ENCODE measurements around the gene SEMA4A.

SEMA4A gene

DNA sequence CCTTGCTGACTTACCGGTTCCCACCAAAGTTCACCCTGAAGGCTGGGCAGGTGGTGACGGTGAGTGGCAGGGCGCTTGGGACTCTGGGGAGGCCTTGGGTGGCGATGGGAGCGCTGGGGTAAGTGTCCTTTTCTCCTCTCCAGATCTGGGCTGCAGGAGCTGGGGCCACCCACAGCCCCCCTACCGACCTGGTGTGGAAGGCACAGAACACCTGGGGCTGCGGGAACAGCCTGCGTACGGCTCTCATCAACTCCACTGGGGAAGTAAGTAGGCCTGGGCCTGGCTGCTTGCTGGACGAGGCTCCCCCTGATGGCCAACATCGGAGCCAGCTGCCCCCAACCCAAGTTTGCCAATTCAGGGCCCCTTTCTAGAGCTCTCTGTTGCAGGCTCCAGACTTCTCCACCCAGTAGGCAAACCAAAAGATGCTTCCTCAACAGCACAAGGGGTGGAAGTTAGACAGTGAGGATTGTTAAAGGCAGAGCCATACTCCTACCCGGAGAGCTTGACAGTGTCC lies 16.4 kb upstream of the SEMA4A start:
- no peak for DNase-seq

DNA sequence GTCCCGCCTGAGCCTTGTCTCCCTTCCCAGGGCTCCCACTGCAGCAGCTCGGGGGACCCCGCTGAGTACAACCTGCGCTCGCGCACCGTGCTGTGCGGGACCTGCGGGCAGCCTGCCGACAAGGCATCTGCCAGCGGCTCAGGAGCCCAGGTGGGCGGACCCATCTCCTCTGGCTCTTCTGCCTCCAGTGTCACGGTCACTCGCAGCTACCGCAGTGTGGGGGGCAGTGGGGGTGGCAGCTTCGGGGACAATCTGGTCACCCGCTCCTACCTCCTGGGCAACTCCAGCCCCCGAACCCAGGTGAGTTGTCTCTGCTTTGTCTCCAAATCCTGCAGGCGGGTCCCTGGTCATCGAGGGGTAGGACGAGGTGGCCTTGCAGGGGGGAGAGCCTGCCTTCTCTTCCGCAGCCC lies 14.9 kb upstream of the SEMA4A start:
- DNase-seq: no peak

DNA sequence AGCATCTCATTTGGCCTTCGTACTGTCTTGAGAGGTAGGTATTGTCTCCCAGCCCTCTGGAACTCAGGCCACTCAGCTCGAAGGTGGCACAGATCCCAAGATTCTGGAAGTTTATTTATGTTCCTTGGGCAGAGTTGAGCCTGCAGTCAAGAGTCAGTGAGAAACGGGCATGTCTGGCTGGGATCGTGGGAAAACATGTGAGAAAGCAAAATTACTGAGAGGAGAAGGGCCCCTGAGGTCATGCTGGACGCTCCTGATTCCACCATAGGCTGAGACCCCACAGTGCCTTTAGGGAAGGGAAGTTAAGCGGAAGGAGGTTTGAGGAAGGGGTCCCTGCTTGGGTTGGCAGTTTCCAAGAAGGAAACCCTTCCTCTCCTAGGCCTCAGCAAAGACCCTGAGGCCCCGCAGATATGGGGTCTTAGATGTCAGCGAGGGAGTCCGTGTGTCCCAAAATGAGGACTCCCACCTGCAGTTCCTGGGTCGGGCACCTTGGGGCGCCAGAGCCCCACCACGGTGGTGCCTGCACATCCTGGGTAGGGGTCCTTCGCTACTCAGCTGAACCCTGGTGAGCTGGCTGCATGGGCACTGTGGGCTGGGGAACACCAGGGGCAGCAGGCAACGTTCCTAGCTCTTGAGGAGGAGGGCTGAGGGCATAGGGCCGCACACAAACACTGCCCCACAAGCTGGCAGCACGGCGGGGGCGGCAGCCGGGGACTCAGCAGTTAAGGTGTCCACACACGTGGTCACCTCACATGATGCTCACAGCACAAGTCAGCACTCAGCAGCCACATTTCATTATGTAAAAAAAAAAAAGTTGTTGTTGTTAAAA lies 12.3 kb upstream of the SEMA4A start:
- no peak for DNase-seq

DNA sequence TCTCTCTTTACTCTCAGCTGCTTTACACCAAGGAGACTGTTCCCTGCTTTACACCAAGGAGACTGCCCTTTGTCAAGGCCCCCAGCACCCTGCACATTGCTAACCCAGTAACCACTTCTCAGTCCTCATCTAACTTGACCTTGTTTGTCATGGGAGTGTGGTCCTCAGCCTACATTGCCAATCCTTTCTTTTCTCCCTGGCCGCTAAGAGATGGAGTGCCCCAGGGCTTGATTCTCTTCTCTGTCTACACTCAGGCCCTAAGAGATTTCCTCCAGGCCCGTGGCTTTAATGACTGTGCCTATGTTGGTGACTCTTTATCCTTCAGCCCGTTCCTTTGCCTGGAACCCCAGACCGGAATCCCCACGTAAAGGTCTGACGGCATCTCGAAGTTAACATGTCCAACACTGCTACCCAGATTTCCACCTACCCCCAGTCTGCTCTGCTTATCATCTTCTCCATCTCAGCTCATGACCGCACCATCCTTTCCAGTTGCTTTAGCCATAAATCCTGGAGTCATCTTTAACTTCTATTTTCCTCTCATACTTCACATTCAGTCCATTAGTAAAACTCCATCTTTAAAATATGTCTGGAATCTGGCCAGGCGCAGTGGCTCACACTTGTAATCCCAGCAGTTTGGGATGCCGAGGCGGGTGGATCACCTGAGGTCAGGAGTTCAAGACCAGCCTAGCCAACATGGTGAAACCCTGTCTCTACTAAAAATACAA lies 9.5 kb upstream of the SEMA4A start:
- no peak for DNase-seq

DNA sequence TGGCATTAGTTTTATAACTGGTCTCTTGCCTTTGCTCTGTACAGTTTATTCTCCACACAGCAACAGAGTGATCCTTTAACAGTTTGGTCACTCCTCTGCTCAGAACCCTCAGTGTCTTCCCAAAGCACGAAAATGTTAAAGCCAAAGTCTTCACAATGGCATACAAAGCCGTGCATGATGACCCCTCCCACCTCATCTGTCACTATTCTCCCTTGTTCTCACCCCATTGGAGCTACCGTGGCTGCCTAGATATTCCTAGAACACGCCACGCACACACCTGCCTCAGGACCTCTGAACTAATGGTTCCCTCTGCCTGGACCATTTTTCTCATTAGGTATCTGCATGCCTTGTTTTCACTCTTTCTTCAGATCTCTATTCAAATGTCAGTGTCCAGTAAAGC lies 8.6 kb upstream of the SEMA4A start:
- no peak for DNase-seq

DNA sequence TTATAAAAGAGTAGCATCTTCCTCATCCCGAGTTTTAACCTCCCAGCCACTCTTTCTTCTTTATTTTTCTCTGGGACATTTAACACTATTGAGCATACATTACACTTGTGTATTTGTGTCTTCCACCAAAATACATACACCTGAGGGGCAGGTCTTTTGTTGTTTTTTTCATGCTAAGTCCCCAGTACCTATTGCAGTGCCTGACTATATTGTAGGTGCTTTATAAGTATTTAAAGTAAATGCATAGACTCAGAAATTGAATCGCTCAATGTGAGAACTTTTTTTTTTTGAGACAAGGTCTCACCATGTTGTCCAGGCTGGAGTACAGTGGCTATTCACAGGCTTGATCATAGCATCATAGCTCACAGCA lies 7.8 kb upstream of the SEMA4A start:
- no peak for DNase-seq

DNA sequence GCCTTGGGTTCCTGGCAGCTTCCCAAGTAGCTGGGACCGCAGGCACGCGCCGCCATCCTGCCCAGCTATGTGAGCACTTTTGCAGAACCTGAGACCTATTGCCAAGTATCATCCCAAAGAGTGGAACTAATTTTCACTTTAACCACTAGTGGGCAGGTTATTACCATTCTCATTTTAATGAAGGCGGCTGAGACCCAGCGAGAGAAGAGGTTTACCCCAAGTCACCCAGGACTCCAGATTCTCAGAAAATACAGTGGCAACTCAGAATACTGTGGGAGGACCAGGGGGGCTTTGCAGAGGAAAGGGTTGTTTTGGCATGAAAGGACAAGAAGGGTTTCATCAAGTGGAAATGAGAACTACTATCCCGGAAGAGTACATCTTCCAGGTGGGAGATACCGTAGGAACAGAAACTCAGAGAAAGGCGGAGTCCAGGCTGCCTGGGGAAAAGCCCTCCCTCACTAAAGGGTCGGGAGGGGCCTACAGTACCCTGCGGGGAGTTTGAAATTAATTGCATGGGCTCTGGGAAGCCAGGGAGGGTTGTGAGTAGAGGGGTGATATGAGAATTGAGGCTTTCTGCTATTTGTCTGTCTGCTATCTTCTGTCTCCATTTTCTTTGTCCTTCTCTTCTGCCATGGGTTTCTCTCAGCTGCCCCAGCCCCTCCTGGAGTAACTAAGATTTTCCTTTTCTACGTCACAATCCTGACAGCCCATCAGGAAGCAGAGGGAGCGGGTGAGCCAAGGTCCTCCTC lies 7.2 kb upstream of the SEMA4A start:
- peak; percentile 94 to 96 for DNase-seq

DNA sequence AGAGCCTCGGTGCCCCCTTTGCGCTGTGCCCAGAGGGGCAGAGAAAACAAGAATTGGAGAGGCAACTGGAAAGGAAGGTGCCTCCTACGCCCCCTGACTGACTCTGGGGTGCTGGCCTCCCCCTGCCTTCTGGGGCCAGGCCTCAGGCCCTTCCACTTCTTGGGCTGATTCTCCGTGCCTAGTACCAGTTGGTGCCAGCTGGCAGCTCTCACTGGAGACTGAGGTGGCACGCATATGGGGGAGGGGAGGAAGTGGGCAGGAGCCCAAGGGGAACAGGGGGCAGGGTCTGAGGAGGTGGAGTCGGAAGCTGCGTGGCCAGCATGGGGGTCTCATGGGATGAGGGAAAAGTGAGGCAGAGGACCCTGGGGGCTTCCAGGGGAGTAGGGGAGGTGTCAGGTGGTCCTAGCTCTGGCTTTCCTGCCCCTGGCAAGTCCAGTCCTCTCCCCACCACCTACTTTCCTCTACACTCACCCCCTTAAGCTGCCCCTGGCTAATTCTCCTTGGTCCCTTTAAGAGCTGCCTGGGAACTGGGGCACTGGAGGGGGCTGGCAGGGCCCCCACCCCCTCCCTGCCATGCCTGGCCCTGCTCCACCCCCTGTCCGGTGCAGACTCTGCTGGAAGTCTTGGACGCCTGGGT lies 6.5 kb upstream of the SEMA4A start:
- no peak for DNase-seq

DNA sequence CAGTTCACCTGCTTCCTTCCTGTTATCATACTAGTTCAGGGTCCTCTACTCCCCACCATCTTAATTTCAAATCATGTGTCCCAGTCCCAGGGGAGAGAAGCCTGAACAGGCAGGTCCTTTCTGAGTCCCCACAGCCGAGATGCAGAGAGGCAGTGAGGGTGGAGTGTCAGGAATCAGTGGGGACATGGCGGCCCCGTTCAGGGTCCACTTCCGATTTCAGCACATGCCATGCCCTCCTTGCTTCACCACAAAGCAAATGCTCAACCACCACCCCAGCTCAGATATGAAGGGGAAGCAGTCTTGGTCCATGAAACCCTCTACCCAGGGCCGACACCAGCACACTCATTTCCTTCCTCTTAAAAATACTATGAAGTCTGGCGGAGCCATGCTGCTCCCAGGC lies 5.2 kb upstream of the SEMA4A start:
- peak; percentile 94 for DNase-seq

DNA sequence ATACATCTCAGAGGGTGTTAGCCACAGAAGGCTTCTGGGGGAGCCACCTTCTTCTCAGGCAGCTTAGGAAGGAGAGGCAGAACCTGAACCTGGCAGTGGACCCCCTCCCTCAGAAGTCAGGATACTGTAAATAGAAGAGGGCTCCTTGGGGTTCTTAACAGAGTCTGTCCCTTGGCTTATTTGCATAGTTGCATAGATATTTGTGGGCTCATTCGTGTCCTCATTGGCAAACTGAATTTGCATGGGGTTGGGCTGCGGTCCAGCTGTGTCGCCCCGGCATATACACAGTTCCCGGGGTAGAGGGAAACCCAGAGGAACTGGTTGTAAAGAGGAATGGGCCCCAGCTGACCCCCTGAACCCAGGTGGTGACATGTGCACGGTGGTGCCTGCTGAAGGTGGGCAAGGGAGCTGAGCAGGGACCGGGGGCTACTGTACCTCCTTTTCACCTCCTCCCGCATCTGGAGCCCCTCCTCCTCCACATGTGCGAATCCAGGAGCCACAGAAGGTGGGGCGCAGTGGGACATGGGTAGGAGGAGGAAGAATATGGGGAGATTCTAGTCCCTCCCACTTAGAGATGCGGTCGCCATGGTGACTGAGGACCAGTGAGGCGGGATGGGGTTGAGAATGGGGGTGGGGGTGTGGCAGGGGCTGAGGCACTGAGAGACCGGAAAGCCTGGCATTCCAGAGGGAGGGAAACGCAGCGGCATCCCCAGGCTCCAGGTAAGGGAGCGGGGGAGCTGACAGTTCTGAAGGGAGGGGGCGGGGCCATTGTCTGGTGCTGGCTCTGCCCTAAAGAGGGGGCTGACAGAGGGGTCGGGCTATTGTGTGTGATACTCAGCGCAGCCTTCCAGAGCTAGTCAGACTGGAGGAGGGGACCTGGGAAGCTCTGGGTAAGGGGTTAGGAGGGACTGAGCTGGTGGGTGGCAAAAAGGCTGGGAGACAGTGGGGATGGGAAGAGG lies 3.7 kb upstream of the SEMA4A start:
- no peak for DNase-seq

DNA sequence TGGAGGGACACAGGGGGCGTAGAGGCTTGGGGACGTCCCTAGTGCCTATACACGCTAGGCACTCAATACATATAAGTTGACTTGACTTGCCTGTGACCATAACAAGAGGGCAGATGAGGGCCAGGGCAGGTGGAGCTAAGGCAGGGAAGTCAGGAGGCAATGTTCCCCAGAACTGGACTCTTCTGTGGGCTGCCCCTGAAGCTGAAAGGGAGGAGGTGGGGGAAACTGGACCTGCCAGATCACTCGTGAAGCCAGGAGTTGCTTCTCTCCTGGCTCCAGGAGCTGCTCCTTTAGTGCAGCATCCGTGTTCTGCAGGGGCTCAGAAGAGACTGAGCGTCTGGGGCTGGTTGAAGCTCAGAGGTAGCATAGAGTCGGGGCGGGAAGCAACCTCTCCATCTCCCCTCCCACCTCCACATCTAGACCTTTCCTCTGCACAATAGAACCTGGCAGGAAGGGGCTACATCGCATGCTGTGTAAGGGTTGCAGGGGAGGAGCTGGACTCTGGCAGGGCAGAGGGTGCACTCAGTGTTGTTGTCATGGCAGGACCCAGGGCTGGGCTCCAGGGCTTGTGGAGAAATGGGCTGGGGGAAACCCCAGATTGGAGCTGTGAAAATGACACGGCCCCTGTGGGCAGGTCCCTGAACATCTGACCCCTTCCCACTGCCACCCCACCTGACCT lies 2.9 kb upstream of the SEMA4A start:
- no peak for DNase-seq

DNA sequence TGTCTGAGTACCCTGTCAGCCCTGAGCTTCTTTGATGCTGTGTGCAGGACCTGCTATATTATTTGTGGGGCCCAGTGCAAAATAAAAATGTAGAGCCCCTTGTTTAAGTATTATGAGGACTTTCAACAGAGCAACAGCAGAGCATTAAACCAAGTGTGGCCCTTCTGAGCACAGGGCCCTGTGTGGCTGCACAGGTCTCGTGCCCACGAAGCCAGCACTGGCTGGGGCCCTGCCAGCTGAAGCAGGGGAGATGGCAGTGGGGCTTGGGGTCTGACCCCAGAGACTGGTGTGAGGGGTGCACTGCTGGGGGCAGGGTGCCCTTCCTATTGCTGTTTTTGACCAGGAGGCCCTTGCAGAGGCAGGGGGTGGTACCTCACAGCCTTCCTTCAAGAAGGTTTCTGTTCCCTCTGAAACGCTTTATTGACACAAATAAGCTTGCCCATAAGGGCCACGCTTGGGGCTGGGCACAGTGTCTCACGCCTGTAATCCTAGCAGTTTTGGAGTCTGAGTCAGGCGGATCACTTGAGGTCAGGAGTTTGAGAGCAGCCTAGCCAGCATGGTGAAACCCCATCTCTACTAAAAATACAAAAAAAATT lies 2.2 kb upstream of the SEMA4A start:
- DNase-seq: no peak

DNA sequence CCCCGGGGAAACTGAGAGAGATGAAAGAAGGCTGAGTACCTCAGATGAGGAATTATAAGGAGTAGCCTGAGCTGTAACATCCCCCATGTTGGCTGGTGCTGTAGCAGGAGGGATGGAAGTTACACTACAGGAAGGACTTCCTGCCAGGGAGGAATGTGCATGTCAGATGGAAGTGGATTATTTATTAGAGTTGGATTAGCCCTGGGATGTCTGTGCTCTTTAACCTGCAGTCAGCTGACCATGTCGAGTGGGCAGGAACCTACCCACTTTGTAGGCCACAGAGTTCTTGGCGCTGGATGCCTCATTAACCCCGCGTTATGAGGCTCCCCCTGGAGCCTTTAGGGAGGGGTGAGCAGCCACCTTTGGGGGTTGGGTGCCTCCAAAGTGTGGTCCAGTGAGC lies 757 bp upstream of the SEMA4A start:
- DNase-seq: no peak

DNA sequence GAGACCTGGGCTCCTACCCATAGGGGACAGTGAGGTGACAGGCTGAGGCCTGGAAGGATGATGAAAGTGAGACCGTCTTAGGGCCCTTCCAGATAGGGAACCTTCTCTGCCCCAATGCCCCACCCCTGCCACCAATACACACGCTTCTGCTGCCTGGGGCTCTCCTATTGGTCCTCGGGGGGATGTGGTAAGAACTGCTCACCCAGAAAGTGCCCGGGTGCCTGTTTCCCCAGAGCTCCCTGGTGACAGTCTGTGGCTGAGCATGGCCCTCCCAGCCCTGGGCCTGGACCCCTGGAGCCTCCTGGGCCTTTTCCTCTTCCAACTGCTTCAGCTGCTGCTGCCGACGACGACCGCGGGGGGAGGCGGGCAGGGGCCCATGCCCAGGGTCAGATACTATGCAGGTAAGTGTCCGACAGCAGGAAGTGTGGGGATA lies 948 bp downstream of the SEMA4A start:
- peak; percentile 76 to 79 for DNase-seq

DNA sequence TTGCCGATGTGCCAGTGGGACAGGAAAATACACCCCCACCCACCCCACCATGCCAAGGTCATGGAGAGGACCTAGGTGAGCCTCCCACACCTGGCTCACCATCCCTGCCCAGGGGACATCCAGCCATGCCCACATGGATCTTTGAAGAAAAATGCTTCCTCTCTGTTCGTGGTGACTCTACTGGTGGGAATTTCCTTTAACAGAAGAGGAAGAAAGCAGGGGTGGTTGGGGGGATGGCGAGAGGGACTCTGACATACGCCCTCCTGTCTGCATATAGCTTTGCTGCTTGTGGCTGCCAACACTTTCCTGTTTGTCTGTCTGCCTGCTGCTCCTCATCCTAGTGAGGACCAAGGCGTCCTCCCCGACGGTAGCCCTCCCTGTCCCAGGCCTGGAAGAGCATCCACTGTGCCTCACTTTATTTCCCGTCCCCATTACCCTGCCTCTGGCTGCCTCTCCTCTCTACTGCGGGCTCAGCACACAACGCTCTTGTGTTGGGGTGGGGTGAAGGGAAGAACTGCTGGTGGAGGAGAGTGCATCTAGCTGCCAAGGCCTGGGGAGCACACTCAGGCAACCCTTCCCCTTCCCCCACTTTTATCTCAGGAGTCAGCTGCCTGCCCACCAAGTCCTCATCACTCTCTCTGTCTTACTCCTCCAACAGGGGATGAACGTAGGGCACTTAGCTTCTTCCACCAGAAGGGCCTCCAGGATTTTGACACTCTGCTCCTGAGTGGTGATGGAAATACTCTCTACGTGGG lies 2.5 kb downstream of the SEMA4A start:
- DNase-seq: peak; percentile 27 to 34

DNA sequence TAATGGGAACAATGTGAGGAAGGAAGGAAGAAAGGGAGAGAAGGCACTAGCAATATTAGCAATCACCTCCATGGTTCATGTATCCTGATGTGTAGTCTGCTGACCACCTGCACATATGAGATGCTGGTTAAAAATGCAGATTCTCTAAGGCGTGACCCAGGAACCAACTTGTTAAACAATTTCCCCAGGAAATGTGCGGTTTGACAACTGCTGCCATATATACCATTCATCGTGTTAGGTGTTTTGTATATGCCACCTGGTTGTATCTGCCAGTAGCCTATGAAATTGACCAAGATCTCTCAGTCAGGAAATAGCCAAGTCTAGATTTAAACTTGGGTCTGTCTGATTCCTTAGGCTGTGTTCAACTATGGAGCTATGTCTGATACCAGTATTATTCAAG lies 4.1 kb downstream of the SEMA4A start:
- DNase-seq: no peak

DNA sequence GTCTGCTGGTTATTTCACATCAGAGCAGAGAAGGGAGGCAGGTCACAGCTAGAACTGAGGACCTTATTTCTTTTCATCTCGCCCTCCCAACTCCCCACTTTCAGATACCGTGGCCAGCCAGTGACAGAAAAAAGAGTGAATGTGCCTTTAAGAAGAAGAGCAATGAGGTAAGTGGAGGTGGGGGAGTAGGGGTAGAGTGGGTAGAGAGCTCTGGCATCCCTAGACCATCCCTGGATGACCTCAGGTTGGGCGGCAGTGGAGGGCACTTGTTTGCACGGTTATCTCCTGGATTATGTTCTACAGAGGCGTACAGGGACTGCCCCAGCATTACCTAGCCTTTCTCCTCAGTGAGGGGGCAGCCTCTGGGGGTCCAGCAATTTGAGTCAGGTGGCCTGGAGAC lies 4.6 kb downstream of the SEMA4A start:
- no peak for DNase-seq

DNA sequence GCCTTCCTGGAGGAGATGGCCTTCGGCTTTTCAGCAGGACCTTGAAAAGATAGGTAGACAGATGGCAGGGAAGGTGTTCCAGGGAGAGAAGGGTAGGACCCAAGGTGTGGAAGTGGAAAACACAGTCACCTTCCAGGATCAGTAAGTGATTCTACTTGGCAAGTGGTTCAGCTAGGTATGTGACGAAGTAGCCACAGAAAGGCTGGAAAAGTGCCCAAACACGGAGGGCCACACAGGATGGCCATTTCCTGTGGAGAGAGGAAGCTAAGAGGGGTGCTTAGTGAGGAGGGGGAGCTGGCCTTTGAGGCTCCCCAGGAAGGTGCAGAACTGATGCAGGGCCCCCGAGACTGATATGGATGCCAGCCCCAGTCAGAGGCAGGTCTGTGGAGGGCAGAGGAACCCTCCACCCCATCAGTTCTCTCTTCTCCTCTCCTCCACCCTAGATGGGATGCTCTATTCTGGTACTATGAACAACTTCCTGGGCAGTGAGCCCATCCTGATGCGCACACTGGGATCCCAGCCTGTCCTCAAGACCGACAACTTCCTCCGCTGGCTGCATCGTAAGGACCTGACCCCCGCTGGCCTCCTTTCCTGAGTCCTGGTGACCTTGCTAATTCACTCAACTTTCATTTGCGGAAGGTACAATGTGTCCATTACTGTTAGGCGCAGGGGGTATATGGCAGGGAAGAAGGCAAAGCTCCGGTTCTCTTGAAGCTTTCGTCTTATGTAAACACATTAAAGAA lies 6.8 kb downstream of the SEMA4A start:
- no peak for DNase-seq

DNA sequence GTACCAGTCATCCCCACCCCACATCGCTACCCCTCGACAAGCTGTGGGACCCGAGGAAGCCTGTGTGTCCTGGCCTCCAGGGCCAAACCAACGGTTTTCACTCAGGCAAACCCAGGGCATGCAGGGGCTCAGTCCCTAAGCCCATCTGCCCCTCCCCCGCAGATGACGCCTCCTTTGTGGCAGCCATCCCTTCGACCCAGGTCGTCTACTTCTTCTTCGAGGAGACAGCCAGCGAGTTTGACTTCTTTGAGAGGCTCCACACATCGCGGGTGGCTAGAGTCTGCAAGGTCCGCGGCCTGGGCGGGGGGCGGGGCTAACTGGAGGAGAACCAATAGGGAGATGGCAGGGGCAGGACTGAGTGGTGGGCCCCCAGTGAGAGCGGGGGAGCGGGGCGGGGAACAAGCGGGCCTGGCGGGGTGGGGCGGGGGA lies 7.4 kb downstream of the SEMA4A start:
- DNase-seq: no peak
